ENCODE results near the gene SMIM23.

DNA sequence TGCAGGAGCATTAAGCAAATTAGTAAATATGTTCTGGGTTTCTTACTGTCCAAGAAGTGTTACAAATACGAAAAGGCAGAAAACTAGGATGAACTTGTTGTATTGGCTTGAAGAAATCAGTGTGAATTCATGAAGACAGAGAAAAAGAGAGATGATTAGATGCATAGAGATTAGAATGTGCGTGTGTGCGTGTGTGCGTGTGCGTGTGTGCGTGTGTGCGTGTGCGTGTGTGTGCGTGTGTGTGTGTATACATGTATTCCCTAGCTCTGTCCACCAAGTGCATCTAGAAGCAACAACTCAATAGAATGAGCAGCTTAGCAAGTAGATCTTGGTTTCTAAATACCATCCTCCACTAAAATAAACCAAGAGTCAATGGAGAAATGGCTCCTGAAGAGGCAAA lies 41.5 kb downstream of the SMIM23 start:
- TF ChIP-seq USF2 (IDR thresholded peaks at IDR 0.05; ENCODE audit: low read depth, low read length) (no peak), CEBPB (IDR thresholded peaks at IDR 0.05; ENCODE audit: low read depth, low read length) (no peak), RAD21 (IDR thresholded peaks at IDR 0.05; ENCODE audit: low read length) (no peak)
- TF ChIP-seq, protein P1, sequence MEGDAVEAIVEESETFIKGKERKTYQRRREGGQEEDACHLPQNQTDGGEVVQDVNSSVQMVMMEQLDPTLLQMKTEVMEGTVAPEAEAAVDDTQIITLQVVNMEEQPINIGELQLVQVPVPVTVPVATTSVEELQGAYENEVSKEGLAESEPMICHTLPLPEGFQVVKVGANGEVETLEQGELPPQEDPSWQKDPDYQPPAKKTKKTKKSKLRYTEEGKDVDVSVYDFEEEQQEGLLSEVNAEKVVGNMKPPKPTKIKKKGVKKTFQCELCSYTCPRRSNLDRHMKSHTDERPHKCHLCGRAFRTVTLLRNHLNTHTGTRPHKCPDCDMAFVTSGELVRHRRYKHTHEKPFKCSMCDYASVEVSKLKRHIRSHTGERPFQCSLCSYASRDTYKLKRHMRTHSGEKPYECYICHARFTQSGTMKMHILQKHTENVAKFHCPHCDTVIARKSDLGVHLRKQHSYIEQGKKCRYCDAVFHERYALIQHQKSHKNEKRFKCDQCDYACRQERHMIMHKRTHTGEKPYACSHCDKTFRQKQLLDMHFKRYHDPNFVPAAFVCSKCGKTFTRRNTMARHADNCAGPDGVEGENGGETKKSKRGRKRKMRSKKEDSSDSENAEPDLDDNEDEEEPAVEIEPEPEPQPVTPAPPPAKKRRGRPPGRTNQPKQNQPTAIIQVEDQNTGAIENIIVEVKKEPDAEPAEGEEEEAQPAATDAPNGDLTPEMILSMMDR (conservative IDR thresholded peaks at IDR 0.05; ENCODE audit: low read depth, low read length) = no peak
